ENCODE data around the gene PLEKHG4.

The PLEKHG4 gene, protein sequence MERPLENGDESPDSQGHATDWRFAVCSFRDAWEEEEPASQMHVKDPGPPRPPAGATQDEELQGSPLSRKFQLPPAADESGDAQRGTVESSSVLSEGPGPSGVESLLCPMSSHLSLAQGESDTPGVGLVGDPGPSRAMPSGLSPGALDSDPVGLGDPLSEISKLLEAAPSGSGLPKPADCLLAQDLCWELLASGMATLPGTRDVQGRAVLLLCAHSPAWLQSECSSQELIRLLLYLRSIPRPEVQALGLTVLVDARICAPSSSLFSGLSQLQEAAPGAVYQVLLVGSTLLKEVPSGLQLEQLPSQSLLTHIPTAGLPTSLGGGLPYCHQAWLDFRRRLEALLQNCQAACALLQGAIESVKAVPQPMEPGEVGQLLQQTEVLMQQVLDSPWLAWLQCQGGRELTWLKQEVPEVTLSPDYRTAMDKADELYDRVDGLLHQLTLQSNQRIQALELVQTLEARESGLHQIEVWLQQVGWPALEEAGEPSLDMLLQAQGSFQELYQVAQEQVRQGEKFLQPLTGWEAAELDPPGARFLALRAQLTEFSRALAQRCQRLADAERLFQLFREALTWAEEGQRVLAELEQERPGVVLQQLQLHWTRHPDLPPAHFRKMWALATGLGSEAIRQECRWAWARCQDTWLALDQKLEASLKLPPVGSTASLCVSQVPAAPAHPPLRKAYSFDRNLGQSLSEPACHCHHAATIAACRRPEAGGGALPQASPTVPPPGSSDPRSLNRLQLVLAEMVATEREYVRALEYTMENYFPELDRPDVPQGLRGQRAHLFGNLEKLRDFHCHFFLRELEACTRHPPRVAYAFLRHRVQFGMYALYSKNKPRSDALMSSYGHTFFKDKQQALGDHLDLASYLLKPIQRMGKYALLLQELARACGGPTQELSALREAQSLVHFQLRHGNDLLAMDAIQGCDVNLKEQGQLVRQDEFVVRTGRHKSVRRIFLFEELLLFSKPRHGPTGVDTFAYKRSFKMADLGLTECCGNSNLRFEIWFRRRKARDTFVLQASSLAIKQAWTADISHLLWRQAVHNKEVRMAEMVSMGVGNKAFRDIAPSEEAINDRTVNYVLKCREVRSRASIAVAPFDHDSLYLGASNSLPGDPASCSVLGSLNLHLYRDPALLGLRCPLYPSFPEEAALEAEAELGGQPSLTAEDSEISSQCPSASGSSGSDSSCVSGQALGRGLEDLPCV

DNA sequence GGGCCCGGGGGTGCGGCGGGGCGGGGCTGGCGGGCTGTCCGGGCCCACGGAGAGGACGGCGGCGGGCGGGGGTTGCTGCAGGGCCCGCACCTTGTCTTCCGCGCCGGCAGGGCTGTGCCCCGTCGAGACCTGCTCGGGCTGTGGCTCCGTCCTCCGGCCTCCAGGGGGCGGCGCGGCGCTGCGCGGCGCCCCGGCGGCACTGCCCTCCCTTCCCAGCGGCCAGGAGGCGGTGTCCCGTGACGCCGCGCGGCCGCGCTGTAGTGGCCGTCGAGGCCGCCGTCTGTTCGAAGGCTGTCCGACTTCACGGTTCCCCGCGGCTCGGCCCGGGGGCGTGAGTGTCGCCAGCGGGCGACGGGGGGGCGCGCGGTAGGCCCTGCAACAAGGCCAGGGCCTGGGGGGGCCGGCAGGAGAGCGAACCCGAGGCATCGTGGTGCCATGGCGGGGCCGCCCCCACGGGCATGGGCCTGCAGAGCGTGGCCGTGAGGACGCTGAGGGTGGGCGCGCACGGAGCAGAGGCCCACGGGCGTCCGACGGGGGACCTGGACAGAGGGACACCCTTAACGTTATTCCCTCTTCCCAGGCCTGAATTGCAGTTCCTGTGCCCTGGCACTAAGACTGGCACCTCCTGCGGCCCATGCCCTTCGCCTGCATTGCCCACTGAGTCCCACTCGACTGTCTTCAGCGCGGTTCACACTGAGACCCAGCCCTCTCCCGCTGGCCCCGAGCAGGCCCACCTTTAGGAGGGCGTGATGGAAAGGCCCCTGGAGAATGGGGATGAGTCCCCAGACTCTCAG, at the start of gene PLEKHG4:
PLEKHG4 (plus strand) TSS at position 237 of the 794 bp plus-strand sequence; CDS start at position 750, 513 bp downstream.
- DNase-seq = peak; percentile 79

DNA sequence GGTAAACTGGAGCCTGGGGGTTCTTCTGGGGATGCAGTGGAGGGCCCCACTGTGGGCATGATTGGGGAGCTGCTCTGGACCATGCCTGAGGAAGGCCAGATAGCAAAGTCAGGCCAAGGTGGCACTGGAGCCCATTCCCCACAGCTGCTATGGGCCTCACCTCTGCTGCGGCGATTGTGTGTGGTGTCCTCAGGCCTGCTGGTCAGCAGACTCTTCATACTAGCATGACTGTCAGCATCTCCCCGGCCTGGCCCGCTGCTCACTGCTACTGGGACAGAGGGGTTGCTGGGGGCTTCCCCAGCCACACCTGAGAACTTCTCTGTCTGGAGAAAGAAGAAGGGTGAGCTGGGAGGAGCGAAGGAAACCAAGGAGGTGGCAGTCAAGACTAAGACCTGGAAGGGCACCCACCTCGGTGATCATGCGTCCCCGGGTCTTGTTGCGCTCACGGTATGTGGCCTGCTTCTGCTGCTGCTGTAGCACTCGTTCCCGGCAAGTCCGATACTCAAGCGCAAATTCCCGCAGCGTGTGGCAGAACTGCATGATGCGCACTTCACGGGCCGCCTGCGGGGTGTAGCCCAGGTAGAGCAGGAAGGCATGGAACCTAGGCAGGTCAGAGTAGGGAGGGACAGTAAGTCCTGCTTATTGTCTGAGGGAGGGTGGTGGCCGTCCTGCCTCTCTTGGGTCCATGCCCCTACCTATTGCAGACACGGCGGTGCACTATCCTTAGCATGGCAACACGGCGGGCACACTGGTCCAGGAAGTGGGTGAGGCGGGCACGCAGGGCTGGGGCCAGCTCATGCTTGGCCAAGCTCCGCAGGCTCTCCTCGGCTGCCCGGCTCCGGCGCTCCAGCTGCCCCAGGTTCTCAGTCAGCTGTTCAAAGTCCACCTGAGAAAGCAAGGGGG, 49.2 kb upstream of the PLEKHG4 start:
- no peak for DNase-seq

DNA sequence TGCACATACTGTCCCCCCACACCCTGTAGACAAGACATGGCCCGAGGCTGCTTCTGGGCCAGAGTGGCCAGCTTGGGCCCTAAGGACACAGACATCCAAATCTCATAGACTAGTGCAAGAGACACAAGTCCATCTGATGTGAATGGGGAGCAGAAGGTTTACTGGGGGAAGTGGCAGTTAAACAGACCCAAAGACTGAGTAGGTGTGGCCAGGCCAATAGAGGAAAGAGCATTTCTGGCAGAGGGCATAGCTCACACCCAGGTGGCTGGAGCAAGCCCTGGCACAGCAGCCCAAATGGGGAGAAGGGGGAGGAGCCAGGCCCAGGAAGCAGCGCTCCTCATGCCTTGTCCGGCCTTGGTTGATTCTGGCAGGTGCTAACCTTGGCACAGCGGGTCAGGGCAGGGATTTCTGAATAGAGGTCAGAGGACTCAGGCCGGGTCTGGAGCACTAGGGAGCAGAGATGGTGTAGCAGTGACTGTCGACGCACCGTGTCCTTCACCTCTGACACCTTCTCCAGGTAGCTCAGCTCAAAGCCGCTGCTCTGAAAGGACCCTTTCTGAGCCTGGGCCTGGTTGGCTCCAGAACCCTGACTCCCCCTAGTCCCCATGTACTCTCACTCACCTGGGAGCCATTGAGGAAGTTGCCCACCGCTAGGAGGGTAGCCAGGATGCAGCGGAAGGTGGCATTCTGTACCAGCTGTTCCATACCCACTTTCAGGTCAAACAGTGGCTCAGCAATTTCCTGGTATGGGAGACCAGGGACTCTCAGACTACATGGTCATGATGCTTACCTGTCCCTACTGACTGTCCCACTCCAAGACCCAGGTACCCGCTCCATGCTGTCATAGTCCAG, 48.3 kb upstream of the PLEKHG4 start:
- DNase-seq = no peak

DNA sequence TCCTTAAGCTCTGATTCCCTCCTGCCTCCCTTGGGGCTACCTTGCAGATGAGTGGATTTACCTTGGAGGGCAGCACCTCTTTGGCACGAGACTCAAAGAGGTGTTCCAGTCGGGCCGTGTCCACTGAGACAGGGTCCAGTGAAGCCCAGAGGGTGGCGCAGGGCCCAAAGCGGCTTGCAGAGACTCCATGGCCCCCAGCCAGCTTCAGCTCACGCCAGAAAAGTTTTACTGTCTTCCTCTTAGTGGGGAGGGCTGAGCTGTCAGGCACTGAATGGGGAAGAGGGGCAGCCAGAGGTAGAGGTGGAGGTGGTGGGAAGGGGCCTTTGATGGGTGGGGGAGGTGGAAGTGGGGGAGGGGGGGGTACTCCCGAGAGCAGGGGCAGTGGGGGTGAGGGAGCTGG, 45.7 kb upstream of the PLEKHG4 start:
- DNase-seq = no peak

GRCh38 chr16:67234180-67234597, 45.1 kb upstream of the PLEKHG4 start:
- DNase-seq = no peak

GRCh38 chr16:67235816-67236562, 43.3 kb upstream of the PLEKHG4 start:
- DNase-seq = peak; percentile 71

DNA sequence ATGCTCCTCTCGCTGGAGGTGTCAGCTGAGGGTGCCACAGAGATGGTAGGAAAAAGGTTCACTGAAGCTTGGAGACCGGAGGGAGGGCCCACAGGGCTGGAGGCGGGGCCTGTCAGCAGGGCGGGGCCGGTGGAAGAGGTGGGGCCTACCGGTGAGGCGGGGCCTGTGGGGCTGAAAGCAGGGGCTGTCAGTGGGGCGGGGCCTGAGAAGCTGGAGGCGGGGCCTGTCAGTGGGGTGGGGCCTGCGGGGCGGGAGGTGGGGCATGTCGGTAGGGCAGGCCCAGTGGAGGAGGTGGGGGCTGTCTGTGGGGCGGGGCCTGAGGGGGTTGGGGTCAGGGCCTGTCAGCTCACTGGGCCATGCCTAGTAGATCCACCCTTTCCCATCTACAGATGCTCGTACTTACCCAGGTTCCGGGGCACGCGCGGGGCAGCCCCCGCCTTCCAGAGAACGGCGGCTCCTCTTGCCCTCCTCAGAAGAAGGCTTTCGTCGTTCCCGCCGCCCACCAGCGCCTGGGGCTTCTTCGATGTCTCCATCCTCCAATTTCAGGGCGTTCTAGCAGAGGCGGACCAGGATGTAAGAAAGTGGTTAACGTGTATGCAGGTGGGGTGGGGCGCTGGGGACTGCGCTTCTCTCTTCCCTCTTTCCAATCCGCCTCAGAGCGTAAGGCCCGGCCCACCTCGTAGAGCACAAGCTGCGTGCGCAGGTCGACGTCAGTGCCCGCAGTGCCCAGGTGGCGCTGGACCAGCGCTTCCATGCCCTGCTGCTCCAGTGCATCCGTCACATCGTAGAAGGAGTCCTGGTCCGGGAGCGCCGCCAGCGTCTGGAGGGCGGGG, 42.6 kb upstream of the PLEKHG4 start:
- peak; percentile 71 for DNase-seq

GRCh38 chr16:67237396-67238277, 41.7 kb upstream of the PLEKHG4 start:
- DNase-seq = no peak

GRCh38 chr16:67238278-67238575, 41.1 kb upstream of the PLEKHG4 start:
- no peak for DNase-seq

DNA sequence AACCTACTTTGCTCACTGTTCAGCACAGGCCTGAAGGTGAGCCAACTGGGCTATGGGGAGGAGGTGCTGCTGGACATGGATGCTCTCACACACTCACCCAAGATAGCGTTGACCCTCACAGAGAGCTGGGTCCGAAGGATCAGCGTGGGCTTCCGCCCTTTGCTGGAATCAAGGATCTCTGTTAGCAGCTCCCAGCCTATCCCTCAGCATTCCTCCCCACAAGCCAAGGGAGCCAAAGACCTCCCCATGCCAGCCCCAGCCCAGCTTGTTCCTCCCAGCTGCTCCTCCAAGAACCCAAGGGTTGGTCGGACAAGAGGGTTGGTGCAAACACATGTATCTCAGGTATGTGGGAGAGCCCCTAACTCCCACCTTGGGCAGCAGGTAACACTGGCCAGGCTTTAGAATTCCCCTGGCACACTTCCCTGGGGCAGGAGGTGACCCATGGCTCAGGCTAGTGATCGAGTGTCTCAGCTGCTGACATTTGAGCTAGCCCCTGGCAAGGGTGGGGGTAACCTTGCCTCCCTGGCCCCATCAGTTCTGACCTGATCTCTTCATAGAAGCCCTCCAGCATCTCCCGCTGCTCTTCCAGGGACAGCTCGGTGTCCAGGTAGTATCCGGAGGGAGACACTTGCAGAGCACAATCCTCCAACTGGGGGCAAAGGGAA, 40.4 kb upstream of the PLEKHG4 start:
- DNase-seq = no peak

DNA sequence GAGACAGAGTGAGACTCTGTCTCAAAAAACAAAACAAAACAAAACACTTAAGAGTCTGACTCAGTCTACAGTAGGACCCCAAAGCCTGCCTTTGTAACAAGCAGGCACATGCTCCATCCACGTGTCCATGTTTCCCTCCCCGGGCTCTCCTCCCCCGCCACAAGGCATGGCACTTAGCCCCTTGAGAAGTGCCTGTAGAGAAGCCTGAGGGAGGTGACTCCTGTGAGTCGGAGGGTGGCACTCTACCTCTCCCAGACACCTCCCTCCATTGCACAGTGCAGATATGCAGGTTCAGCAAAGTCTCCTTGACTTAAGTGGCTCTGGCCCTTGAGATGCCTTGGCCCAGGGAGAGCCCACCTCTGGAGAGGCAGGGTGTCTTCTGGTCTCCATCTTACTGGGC, 38.8 kb upstream of the PLEKHG4 start:
- DNase-seq = no peak

DNA sequence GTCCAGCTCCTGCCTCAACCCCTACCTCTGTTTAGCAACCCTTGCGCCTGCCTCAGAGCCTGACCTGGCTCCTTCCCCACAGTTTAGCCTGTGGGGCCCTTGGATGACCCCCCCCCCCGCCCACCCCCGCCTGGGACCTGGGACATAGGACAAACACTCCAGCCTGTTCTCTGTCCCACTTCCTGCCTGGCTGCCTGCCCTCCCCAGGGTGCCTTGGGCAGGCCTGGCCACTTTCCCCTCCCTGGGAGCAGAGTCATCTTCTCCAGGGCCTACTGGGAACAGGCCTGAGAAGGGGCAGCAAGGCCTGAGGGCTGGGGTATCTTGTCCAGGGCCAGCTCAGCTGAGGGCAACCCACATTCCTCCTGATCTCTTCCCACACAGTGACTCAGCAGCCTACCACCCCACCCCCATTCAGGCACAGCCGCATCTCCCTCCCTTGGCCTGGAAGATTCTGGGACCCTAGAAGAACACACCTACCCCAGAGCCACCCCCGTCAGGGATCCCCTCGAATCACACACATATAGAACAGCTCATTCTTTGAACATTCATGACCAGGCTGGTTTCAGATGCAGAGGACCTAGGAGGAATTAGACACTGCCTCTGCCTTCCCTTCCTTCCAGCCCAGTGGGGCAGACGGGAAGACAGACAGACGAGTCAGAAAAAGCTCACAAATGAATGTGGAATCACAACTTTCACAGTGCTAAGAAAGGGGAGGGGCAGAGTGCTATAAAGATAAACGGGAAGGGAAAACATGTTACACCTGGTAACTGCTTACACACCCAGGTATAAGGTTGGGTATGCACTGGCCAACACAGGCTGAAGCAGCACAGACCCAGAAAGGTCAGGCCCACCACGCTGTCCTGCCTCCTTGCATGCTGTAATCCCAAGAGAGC, 38.1 kb upstream of the PLEKHG4 start:
- no peak for DNase-seq

GRCh38 chr16:67242138-67242730, 37.1 kb upstream of the PLEKHG4 start:
- no peak for DNase-seq

DNA sequence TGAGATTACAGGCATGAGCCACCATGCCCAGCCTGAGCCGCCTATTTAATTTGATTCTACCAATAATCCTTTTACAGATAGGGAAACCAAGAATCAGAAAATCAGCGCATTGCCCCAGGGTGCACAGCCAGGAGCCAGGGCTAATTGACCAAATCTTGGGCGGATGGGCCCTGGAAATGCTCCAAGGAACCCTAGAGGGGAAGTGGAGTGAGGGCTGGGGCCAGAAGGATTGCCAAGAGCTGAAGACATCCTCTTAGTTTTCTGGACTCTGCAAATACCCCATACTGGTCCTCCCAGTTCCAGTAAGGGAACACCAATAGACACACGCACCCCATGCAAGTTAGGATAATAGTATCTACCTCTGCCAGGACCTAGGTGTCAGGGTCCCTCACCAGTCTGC, 35.9 kb upstream of the PLEKHG4 start:
- no peak for DNase-seq

GRCh38 chr16:67244387-67245185, 34.7 kb upstream of the PLEKHG4 start:
- DNase-seq = peak; percentile 78

Data from stimulated activated naive CD4-positive, alpha-beta T cell treated with Interleukin-2 at 50 U/mL for 16 hours (primary cell).